Skin of body (tissue), 2 donors: ENCODE results near the gene MOSMO. TPM values are rescaled to one million over a fixed set of nuclear protein-coding genes. Genes with fewer than 3 reads are reported as not detected.
"Not testable (repeated sequence)": the region's sequence is repeated elsewhere in the genome, so short reads cannot be mapped to it uniquely, and the experiment has no call there.

Source experiments
- DNase-seq: peaks from one replicate; lab custom pipeline; 2025; lab: John Stamatoyannopoulos, UW
- total RNA-seq: library from RNA; depleted of rRNA; stranded (reverse); fragments of >200 nt; gene quantifications from one replicate; pipeline ENCODE4 v1.2.3, GENCODE V29; 2014

MOSMO gene
- total RNA-seq, 1 donor from 2014 or later, result 13.6 TPM

DNA sequence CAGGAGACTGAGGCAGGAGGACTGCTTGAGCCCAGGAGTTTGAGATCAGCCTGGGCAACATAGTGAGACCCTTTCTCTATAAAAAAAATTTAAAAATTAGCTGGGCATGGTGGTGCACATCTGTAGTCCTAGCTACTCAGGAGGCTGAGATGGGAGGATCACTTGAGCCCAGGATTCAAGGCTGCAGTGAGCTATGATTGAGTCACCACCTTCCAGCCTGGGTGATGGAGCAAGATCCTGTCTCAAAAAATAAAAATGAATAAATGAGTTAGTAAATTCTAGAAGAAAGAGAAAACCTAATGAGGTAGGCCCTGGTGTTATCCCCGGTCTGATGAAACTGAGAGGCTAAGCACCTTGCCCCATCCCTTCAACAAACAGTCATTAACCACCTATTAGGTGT lies 5.9 kb upstream of the MOSMO start:
- not testable (repeated sequence) for DNase-seq

DNA sequence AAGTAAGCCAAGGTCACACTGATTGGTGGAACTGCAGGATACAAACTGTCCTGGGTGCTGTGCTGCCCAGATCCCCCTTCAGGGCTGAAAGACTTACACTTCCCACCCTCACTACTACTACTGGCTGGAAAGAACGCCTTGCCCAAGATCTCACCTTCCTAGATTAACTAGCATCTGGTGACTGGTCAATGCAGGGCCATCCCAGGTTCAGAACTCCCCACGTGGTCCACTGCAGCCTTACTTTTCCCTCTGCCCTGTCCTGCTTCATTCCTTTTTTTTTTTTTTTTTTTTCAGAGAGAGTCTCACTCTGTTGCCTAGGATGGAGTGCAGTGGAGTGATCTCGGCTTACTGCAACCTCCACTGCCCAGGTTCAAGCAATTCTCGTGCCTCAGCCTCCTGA lies 4.7 kb upstream of the MOSMO start:
- no peak for DNase-seq

DNA sequence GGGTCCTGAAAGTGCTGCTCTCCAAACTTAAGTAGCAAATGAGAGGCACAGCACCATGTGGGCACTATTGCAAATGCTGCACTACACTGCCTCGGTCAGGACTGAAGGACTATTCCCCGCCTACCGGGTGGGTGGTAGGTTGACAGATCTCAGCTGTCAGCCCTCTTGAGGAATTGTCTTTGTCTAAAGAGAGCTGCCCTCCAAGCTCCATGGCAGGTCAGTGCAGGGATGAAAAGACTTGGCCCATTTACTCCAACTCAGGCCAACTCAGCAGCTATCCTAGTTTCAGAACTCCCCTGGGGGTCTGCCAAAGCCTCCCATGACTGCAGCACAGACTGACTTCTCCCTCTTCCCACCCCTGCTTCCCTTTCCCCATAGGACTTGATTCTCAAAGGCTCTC lies 3.6 kb upstream of the MOSMO start:
- DNase-seq, result no peak

DNA sequence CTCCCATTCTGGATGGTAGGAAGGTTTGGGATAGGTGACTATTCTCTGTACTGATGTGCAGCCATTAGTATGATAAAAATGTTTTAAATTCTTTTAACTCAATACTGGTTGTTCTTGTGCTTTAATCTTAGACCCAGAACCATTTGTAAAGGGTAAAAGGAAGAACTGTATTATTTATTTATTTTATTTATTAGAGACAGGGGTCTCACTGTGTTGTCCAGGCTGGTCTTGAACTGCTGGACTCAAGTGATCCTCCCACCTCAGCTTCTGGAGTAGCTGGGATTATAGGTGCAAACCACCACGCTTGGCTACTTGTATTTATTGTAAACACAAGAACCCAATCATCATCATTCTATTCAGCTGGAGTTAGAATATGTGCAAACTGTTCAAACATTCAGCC lies 2.2 kb upstream of the MOSMO start:
- DNase-seq, result no peak

DNA sequence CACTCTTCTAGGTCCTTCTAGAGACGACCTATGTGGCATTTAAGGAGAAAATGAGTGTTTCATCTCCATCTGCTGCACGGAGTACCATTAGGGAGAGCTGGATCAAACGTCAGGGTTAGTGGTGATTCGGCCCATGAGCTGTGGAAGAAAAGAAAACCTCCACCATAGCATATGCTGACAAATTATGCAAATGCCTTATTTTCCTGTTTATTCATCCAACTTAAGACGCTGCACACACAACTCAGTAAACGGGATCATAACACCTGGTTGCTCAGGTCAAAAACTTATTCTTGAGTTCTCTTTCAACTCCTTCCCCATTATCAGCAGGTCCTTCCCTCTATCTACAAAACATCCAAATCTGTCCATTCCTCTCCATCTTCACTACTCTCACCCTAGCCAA lies 1.3 kb upstream of the MOSMO start:
- DNase-seq, result no peak

DNA sequence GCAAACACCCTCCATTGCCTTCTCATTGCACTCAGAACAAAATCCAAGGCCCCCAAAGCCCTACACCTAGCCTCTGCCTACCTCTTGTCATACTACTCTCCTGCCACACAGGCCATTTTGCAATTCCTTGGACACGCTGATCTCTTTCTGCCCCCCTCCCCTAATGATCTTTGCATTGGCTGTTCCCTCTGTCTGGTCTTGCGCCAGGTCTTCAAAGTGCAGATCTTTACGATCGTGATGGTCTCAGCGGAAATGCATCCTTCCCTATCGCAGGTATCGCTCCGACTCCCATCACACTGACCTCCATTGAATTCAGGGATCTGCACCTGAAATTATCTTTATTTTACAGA lies 777 bp upstream of the MOSMO start:
- DNase-seq, result no peak

DNA sequence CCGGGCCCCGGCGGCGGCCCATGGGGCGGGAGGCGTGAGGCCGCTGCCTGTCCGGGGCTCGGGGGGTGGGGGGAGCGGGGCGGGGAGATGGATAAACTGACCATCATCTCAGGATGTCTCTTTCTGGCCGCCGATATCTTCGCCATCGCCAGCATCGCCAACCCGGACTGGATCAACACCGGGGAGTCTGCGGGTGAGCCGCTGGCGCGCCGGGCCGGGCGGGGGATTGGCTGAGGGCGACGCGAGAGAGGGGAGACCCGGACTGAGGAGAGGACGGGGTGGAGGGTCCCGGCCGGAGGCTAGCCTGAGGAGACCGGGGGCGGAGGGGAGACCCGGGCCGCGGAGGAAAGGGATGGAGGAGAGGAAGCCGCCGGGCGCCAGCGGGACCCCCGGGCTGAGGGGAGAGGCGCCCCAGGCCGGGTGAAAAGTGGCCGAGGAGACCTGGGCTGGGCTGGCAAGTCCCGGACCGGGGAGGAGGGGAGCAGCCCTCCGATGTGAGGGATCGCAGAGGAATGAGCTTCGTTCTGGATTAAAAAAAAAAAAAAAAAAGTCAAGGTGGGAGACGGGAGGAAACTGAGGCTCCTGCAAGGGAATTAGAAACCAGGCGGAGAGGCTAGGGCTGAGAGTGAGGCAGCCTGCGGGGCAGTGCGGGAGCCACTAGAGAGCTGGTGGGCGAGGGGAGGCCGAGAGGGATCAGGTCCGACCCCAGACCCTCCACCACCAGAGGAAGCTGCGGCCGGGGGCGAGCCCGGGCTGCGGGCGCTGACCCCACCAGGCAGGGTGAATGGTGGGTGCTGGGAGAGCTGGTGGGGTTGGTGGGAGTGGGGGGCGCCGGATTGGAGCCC lies 526 bp downstream of the MOSMO start:
- no peak for DNase-seq

DNA sequence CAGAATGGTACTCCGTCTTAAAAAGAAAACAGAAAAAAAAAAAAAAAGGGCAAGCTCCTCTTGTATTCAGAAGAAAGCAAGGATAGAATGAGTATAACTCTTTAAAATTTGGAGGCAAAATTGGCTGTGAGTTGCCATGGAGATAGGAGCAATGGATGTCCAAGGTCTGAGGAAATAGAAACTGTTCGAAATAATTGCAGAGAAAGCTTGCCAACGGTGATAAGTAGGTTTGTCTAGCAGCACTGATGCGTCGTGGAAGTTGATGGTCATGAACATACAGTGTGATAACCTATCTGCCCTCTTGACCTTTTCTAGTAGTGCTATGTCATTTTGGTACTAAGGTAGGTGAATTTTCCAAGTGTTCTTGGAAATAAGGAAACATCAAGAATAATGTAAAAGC lies 3.0 kb downstream of the MOSMO start:
- DNase-seq, result no peak

DNA sequence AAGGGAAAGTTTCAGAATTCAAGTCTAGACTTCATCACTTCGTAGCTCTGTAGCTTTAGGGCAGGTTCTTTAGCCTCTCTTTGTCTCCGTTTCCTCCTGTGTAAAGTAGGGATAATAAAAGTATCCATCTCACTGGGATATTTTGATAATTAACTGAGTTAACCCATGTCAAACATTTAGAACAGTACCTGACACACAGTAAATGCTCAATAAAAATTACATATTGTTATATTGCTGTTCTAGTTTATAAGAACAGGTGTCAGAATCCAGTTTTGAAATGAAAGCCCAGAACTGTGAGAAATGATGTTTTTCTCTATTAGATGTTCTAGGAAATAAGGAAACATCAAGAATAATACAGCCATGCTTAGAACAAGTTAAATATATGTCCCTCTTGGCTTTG lies 4.3 kb downstream of the MOSMO start:
- DNase-seq, result no peak

DNA sequence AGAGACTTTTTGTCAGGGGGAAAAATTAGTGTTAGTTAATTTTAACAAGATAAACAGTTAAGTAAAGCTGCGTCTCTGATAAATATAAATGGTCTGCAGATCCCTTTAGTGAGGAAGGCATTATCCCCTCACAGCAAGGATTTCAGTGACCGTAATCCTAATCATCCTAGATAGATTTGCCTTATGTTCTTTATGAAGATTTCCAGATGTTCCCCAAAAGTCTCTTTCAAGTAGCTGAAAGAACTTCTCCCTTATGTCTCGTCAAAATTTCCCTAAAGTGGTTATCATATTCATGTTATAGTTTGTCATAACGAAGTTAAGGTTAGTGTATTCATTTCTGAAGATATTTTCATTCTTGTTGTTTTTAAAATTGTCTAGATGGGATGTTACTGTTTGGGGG lies 5.6 kb downstream of the MOSMO start:
- no peak for DNase-seq

DNA sequence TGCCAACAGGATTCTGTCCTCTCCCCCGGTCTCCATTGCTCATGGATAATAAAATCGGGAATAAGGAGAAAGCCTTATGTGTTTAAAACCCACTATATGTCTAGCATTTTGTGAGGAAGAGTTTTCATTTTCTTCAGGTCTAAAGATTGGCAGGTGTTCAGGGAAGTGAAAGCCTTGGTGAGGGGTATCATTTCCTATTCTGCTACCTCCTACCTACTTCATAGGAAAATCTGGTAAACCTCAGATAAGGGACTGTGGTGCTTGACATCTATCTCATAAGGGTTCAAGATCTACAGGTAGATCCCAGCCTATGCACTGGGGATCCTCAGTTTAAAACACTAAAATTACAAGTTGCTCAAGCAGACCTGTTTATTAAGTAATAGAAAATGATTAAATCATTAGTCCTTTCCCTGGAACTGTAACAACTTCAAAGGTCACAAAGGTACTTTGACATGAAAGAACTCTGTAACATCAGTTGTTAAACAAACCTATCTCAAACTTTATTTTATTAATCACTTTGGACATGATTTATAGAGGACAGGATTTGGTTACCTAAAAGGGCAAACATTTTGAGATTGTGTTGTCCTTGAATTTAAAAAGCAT lies 6.5 kb downstream of the MOSMO start:
- no peak for DNase-seq

DNA sequence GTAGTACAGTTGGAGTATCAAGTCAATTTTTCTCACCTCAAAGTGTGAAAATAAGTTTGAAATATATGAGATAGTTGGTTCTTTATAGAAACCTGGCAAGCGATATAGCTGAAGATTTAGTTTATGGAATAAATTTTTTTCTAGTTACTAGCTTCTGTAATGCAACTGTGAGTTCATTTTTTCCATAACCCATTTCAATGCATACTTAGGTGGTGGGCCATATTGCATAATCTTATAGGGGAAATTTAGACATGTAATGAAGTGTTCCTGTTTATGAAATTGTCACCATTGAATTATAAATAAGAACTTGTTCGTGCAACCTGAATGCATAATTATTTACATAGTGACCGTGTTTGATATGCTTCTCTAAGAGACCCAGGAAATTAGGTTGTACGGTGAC lies 9.0 kb downstream of the MOSMO start:
- DNase-seq, result no peak

DNA sequence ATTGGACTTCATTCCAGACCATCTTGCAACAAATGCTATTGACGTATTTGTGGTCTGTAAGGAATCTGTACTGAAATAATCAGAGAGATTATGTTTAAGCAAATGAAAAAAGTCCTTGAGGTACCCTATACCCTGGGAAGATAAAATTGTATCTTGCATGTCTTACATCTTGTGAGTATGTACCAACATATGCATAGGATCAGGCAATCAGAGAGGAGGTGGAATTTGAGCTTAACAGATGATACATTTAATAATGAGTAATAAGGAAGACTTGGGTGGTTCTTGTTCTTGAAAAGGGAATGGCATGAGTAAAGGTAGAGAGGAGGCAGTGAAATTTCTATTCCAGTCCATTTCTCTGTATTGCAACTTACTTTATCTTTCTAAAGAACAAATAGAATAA lies 10.6 kb downstream of the MOSMO start:
- no peak for DNase-seq

DNA sequence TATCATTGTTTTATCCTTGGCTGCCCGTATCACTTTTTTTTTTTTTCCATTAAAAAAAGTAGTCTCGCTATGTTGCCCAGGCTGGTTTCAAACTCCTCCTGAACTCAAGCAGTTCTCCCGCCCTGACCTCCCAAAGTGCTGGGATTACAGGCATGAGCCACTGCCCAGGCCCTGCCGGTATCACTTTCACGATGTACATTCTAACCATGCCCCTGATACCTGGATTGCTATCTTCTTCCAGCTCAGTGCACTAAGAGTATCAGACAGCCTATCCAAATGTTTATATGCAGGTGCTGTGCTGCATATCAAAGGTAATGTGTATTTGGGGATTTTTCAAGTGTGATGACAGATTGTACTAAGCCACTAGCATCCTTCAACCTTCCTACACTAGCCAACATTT lies 14.2 kb downstream of the MOSMO start:
- DNase-seq, result no peak

DNA sequence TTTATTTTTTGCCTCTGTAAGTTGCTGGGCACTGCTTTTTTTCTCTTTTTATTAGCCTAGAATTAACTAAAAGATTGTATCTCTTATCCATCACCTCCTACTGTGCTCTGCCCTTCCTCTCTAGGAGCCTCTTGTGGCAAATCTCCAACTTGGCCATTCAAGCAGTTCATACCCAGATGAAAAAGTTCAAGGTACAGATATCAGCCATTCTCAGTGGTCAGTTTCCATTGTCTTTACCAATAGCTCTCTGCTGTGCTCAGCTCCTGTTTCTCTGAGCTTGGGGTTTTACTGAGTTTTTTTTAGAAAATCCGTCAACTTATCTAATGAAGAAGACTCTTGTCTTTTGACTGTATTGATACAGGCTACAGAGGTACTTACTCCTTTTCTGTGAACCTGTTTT lies 15.6 kb downstream of the MOSMO start:
- no peak for DNase-seq

DNA sequence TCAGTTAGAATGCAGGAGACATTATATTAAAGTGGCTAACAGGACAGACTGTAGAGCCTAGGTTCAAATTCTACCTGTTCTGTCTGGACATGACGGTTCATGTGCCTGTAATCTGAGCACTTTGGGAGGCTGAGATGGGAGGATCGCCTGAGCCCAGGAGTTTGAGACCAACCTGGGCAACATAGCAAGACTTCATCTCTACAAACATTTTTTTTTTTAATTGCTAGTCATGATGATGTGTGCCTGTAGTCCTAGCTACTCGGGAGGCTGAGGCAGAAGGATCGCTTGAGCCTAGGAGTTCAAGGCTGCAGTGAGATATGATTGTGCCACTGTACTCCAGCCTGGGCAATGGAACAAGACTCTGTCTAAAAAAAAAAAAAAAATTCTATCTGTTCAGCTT lies 16.9 kb downstream of the MOSMO start:
- not testable (repeated sequence) for DNase-seq

DNA sequence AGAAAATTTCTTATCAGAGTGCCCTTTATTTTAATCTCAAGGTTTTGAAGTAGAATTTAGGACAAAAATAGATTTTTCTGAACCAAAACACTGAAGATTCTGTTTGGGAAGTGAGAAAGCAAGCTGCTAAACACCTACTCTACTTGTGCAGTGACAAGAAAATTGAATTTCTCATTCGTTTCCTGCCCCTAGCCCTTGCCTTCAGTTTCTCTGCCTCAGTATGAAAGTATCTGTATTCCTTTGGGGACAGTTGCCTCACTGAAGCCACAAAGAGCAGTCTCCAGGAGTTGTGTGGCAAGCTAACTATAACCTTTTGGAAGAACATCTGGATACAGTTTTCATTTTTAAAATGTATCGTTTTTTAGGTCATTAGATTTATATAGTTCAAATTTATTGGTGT lies 19.7 kb downstream of the MOSMO start:
- no peak for DNase-seq

DNA sequence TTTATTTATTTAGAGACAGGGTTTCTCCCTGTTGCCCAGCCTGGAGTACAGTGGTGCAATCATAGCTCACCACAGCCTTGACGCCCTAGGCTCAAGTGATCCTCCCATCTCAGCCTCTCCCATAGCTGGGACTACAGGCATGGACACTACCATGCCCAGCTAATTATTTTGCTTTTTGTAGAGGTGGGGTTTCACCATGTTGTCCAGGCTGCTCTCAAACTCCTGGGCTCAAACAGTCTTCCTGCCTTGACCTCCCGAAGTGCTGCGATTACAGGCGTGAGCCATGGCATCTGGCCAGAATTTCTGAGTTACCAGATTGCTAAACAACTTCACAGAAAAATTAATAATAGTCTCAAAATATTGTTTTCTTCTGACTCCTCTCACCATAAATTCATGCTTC lies 21.7 kb downstream of the MOSMO start:
- no peak for DNase-seq

DNA sequence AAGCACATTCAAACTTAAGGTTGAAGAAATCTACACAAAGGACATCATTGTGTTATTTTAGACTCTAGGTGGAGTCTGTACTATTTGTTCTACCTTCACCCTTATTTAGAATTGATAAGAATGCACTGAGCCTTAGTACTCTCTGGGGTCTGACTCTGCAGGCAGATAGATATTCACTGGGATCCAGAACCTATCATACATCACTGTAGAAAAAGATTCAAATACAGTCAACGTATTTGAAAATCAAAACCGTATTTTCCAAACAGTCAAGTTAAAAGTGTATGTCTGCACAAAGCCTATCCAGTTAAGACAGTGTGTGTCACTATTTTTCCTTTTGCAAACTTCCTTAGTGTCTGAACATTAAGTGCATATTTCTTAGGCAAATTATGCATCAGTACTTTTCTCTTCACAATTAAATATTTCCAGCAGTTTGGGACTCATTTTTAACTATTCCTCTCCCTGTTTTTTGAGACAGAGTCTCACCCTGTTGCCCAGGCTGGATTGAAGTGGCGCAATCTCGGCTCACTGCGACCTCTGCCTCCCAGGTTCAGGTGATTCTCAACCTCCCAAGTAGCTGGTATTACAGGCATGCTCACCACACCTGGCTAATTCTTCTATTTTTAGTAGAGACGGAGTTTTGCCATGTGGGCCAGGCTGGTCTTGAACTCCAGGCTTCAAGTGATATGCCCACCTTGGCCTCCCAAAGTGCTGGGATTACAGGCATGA lies 22.3 kb downstream of the MOSMO start:
- DNase-seq, result no peak

DNA sequence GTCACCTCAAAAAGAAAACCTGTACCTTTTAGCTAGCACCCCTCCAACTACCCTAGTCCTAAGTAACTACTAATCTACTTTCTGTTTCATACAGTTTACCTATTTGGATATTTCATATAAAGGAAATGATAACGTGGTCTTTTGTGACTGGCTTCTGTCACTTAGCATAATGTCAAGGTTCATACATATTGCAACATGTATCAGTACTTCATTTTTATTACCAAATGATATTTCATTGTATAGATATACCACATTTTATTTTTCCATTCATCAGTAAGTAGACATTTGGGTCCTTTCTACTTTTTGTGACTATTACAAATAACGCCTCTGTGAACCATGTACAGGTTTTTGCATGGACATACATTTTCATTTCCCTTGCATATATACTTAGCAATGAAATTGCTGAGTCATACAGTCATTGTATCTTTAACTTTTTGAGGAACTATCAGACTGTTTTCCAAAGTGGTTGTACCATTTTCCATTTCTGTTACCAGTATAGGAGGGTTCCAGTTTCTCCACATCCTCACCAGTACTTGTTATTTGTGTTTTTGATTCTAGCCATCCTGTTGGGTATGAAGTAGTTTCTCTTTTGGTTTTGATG lies 23.7 kb downstream of the MOSMO start:
- no peak for DNase-seq

DNA sequence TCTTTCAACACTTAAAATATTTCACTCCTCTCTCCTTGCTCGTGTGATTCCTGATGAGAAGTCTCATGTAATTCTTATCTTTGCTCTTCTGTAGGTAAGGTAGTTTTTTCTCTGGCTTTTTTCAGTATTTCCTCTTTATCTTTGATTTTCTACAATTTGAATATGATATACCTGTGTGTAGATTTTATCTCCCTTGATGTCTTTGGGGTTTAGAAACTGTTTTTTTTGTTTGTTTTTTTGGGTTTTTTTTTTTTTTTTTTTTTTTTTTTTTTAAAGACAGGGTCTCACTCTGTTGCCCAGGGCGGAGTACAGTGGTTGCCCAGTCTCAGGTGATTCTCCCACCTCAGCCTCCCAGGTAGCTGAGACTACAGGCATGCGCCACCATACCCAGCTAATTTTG lies 26.6 kb downstream of the MOSMO start:
- no peak for DNase-seq

DNA sequence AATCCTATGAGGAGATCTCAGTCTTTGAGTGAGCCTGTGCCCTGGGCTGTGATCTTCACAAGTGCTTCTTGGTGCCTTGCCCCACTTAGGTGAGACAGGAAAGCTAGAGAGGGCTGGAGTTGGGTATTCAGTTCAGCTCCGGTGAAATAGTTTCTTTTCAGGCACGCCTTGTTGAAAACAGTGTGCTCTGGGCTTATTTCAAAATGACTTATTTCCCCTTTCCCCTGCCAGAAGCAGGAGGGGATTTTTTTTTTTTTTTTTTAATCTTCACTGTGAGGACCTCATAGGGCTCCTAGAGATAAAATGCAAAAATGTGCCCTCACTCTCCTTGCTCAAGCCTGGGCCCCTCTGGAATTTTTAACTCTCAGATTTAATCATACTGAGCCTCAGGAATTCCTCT lies 27.2 kb downstream of the MOSMO start:
- DNase-seq, result no peak
